Measurements from ENCODE around the gene NFIA.

NFIA gene

GRCh38 chr1:61132645-61133334, 50.4 kb downstream of the NFIA start:
- Histone ChIP-seq H3K4ac (ENCODE audit: low read length) (no peak overlapping the region), H3K18ac (ENCODE audit: low read length) (no peak overlapping the region), H4K8ac (ENCODE audit: low read depth, low read length) (no peak overlapping the region), H3K36me3 (replicated peaks in 1 of 2; ENCODE audit: control insufficient read depth in 2 of 2, insufficient read depth in 2 of 2, low read length in 2 of 2) (no peaks in the 10 kb centered on the region), H2AK5ac (ENCODE audit: low read depth, low read length) (no peak overlapping the region), H2AFZ (ENCODE audit: low read length) (no peak overlapping the region), H3K9me3 (replicated peaks in 1 of 2; ENCODE audit: control insufficient read depth in 2 of 2, insufficient read depth in 1 of 2, low read depth in 1 of 2, low read length in 2 of 2) (no peaks in the 10 kb centered on the region), H2BK15ac (ENCODE audit: low read length) (no peak overlapping the region), H3K27me3 (ENCODE audit: control insufficient read depth in 3 of 3, insufficient read depth in 3 of 3, low read depth in 1 of 3, low read length in 3 of 3) (no peaks in the 10 kb centered on the region), H2BK12ac (ENCODE audit: low read length) (no peak overlapping the region), H2BK120ac (ENCODE audit: low read depth, low read length) (no peak overlapping the region), H2BK5ac (ENCODE audit: low read length) (no peak overlapping the region), H3K4me3 (ENCODE audit: low read length in 2 of 2) (no peak overlapping the region), H3K4me1 (ENCODE audit: control insufficient read depth in 2 of 2, insufficient read depth in 1 of 2, low read depth in 1 of 2, low read length in 2 of 2) (no peaks in the 10 kb centered on the region), H3K27ac (replicated peaks; ENCODE audit: low read length) (peak overlapping the region; percentile 43), H3K23ac (ENCODE audit: low read depth, low read length, poor library complexity) (no peak overlapping the region), H4K91ac (ENCODE audit: low read depth, low read length, poor library complexity) (no peak overlapping the region), H3K14ac (ENCODE audit: low read length) (no peak overlapping the region), H3K79me1 (ENCODE audit: low read depth, low read length) (no peaks in the 10 kb centered on the region), H3K4me2 (ENCODE audit: insufficient read depth, low read length, poor library complexity, severe bottlenecking) (no peak overlapping the region), H3K9ac (ENCODE audit: low read depth, low read length, poor library complexity) (no peak overlapping the region)
- no CpG with 5 or more reads among the region's 6 CpGs for WGBS, 2 donors (ENCODE audit: extremely low coverage in 2 of 2, insufficient read length in 2 of 2, insufficient replicate concordance in 1 of 2)
- no peak for DNase-seq (ENCODE audit: low spot score)

GRCh38 chr1:61133335-61134019, 51.1 kb downstream of the NFIA start:
- no peak overlapping the region for H4K8ac ChIP-seq (ENCODE audit: low read depth, low read length)
- WGBS, 2 donors (ENCODE audit: extremely low coverage in 2 of 2, insufficient read length in 2 of 2, insufficient replicate concordance in 1 of 2), result no CpG with 5 or more reads among the region's 4 CpGs
- no peak overlapping the region for H2BK120ac ChIP-seq (ENCODE audit: low read depth, low read length)
- H3K36me3 ChIP-seq (replicated peaks in 1 of 2; ENCODE audit: control insufficient read depth in 2 of 2, insufficient read depth in 2 of 2, low read length in 2 of 2), result no peaks in the 10 kb centered on the region
- no peaks in the 10 kb centered on the region for H3K27me3 ChIP-seq (ENCODE audit: control insufficient read depth in 3 of 3, insufficient read depth in 3 of 3, low read depth in 1 of 3, low read length in 3 of 3)
- no peak overlapping the region for H2AK5ac ChIP-seq (ENCODE audit: low read depth, low read length)
- no peaks in the 10 kb centered on the region for H3K79me1 ChIP-seq (ENCODE audit: low read depth, low read length)
- no peaks in the 10 kb centered on the region for H3K4me1 ChIP-seq (ENCODE audit: control insufficient read depth in 2 of 2, insufficient read depth in 1 of 2, low read depth in 1 of 2, low read length in 2 of 2)
- H3K4me3 ChIP-seq (ENCODE audit: low read length in 2 of 2), result no peak overlapping the region
- H2BK12ac ChIP-seq (ENCODE audit: low read length), result no peak overlapping the region
- H3K9ac ChIP-seq (ENCODE audit: low read depth, low read length, poor library complexity), result no peak overlapping the region
- no peak overlapping the region for H3K18ac ChIP-seq (ENCODE audit: low read length)
- no peak for DNase-seq (ENCODE audit: low spot score)
- H2BK5ac ChIP-seq (ENCODE audit: low read length), result no peak overlapping the region
- no peak overlapping the region for H3K14ac ChIP-seq (ENCODE audit: low read length)
- H3K4ac ChIP-seq (ENCODE audit: low read length), result no peak overlapping the region
- no peak overlapping the region for H3K27ac ChIP-seq (replicated peaks; ENCODE audit: low read length)
- no peak overlapping the region for H2BK15ac ChIP-seq (ENCODE audit: low read length)
- no peak overlapping the region for H3K4me2 ChIP-seq (ENCODE audit: insufficient read depth, low read length, poor library complexity, severe bottlenecking)
- no peaks in the 10 kb centered on the region for H3K9me3 ChIP-seq (replicated peaks in 1 of 2; ENCODE audit: control insufficient read depth in 2 of 2, insufficient read depth in 1 of 2, low read depth in 1 of 2, low read length in 2 of 2)
- H4K91ac ChIP-seq (ENCODE audit: low read depth, low read length, poor library complexity), result no peak overlapping the region
- H2AFZ ChIP-seq (ENCODE audit: low read length), result no peak overlapping the region
- no peak overlapping the region for H3K23ac ChIP-seq (ENCODE audit: low read depth, low read length, poor library complexity)

- DNase-seq (ENCODE audit: low spot score), result no peak
- H4K91ac ChIP-seq (ENCODE audit: low read depth, low read length, poor library complexity), result no peak overlapping the region
- H3K79me1 ChIP-seq (ENCODE audit: low read depth, low read length), result no peaks in the 10 kb centered on the region
- H3K9ac ChIP-seq (ENCODE audit: low read depth, low read length, poor library complexity), result no peak overlapping the region
- no peak overlapping the region for H4K8ac ChIP-seq (ENCODE audit: low read depth, low read length)
- H2BK12ac ChIP-seq (ENCODE audit: low read length), result no peak overlapping the region
- no peak overlapping the region for H2BK120ac ChIP-seq (ENCODE audit: low read depth, low read length)
- H3K27me3 ChIP-seq (ENCODE audit: control insufficient read depth in 3 of 3, insufficient read depth in 3 of 3, low read depth in 1 of 3, low read length in 3 of 3), result no peaks in the 10 kb centered on the region
- no peak overlapping the region for H2BK5ac ChIP-seq (ENCODE audit: low read length)
- H2BK15ac ChIP-seq (ENCODE audit: low read length), result no peak overlapping the region
- no CpG with 5 or more reads among the region's 3 CpGs for WGBS, 2 donors (ENCODE audit: extremely low coverage in 2 of 2, insufficient read length in 2 of 2, insufficient replicate concordance in 1 of 2)
- H2AK5ac ChIP-seq (ENCODE audit: low read depth, low read length), result no peak overlapping the region
- H3K27ac ChIP-seq (replicated peaks; ENCODE audit: low read length), result no peak overlapping the region
- H3K4me3 ChIP-seq (ENCODE audit: low read length in 2 of 2), result no peak overlapping the region
- H3K4ac ChIP-seq (ENCODE audit: low read length), result no peak overlapping the region
- H3K23ac ChIP-seq (ENCODE audit: low read depth, low read length, poor library complexity), result no peak overlapping the region
- no peak overlapping the region for H2AFZ ChIP-seq (ENCODE audit: low read length)
- H3K18ac ChIP-seq (ENCODE audit: low read length), result no peak overlapping the region
- no peak overlapping the region for H3K14ac ChIP-seq (ENCODE audit: low read length)
- no peaks in the 10 kb centered on the region for H3K9me3 ChIP-seq (replicated peaks in 1 of 2; ENCODE audit: control insufficient read depth in 2 of 2, insufficient read depth in 1 of 2, low read depth in 1 of 2, low read length in 2 of 2)
- H3K4me1 ChIP-seq (ENCODE audit: control insufficient read depth in 2 of 2, insufficient read depth in 1 of 2, low read depth in 1 of 2, low read length in 2 of 2), result peaks cover 0 to 3% of the 10 kb centered on the region in 2 donors
- no peaks in the 10 kb centered on the region for H3K36me3 ChIP-seq (replicated peaks in 1 of 2; ENCODE audit: control insufficient read depth in 2 of 2, insufficient read depth in 2 of 2, low read length in 2 of 2)
- H3K4me2 ChIP-seq (ENCODE audit: insufficient read depth, low read length, poor library complexity, severe bottlenecking), result no peak overlapping the region
These were observed 52.9 kb downstream of the NFIA start for GRCh38 chr1:61135291-61135690.

GRCh38 chr1:61138305-61138704, 55.9 kb downstream of the NFIA start:
- Histone ChIP-seq H2AFZ (ENCODE audit: low read length) (no peak overlapping the region), H2BK15ac (ENCODE audit: low read length) (no peak overlapping the region), H3K23ac (ENCODE audit: low read depth, low read length, poor library complexity) (no peak overlapping the region), H4K91ac (ENCODE audit: low read depth, low read length, poor library complexity) (no peak overlapping the region), H3K79me1 (ENCODE audit: low read depth, low read length) (no peaks in the 10 kb centered on the region), H3K9ac (ENCODE audit: low read depth, low read length, poor library complexity) (no peak overlapping the region), H3K18ac (ENCODE audit: low read length) (no peak overlapping the region), H3K4me3 (ENCODE audit: low read length in 2 of 2) (no peak overlapping the region), H3K27ac (replicated peaks; ENCODE audit: low read length) (no peak overlapping the region), H3K36me3 (replicated peaks in 1 of 2; ENCODE audit: control insufficient read depth in 2 of 2, insufficient read depth in 2 of 2, low read length in 2 of 2) (no peaks in the 10 kb centered on the region), H3K9me3 (replicated peaks in 1 of 2; ENCODE audit: control insufficient read depth in 2 of 2, insufficient read depth in 1 of 2, low read depth in 1 of 2, low read length in 2 of 2) (no peaks in the 10 kb centered on the region), H3K4ac (ENCODE audit: low read length) (no peak overlapping the region), H4K8ac (ENCODE audit: low read depth, low read length) (no peak overlapping the region), H3K14ac (ENCODE audit: low read length) (no peak overlapping the region), H3K4me1 (ENCODE audit: control insufficient read depth in 2 of 2, insufficient read depth in 1 of 2, low read depth in 1 of 2, low read length in 2 of 2) (peaks cover 0 to 3% of the 10 kb centered on the region in 2 donors), H2BK5ac (ENCODE audit: low read length) (no peak overlapping the region), H2BK120ac (ENCODE audit: low read depth, low read length) (no peak overlapping the region), H3K4me2 (ENCODE audit: insufficient read depth, low read length, poor library complexity, severe bottlenecking) (no peak overlapping the region), H2AK5ac (ENCODE audit: low read depth, low read length) (no peak overlapping the region), H2BK12ac (ENCODE audit: low read length) (no peak overlapping the region), H3K27me3 (ENCODE audit: control insufficient read depth in 3 of 3, insufficient read depth in 3 of 3, low read depth in 1 of 3, low read length in 3 of 3) (no peaks in the 10 kb centered on the region)
- no CpG with 5 or more reads among the region's 3 CpGs for WGBS, 2 donors (ENCODE audit: extremely low coverage in 2 of 2, insufficient read length in 2 of 2, insufficient replicate concordance in 1 of 2)
- no peak for DNase-seq (ENCODE audit: low spot score)
